H1 (cell line): Measurements from ENCODE around the gene CSNK2A3. TPM values are rescaled to one million over a fixed set of nuclear protein-coding genes. Genes with fewer than 3 reads are reported as not detected.

Source experiments
- CTCF ChIA-PET: fragments of 300-600 bp; sonication (Branson Sonifier 250); formaldehyde crosslinking; loops from one replicate; lab custom pipeline; 2021; ENCODE audit not compliant: partially characterized antibody; lab: Charles Lee
- POLR2A ChIA-PET: fragments of 300-600 bp; sonication (Branson Sonifier 250); formaldehyde crosslinking; loops from one replicate; lab custom pipeline; 2021; ENCODE audit warnings: inconsistent platforms; ENCODE audit not compliant: partially characterized antibody; lab: Charles Lee
- DNase-seq, 2 experiments: peaks; one replicate each; pipeline versions ENCODE4 v3.0.0 to v3.0.0-alpha.2; 2010 to 2022; ENCODE audit warnings: low spot score in 2 of 2, low read depth in 1 of 2, mixed read lengths in 1 of 2
- FAIRE-seq: peaks from 2 replicates; lab custom pipeline; 2011; peaks lifted over from hg19 to GRCh38; lab: Jason Lieb, UNC
- H2AFZ ChIP-seq: 2 replicates; pipeline ENCODE4 v1.8.1; 2012; ENCODE audit warnings: low read length, inconsistent platforms
- H2AK5ac ChIP-seq: 2 replicates; pipeline ENCODE4 v1.6.1; 2013; ENCODE audit warnings: low read depth, low read length
- H2BK120ac ChIP-seq: replicated peaks from 2 replicates; pipeline ENCODE3; 2013; ENCODE audit warnings: low read depth, low read length, inconsistent platforms
- H2BK12ac ChIP-seq: 2 replicates; pipeline ENCODE4 v1.6.1; 2013; ENCODE audit warnings: low read depth, low read length
- H2BK15ac ChIP-seq: 2 replicates; pipeline ENCODE4 v1.6.1; 2013; ENCODE audit warnings: low read length
- H2BK20ac ChIP-seq: 2 replicates; pipeline ENCODE4 v1.6.1; 2013; ENCODE audit warnings: low read length
- H2BK5ac ChIP-seq: 2 replicates; pipeline ENCODE4 v1.6.1; 2013; ENCODE audit warnings: low read depth, low read length
- H3K14ac ChIP-seq: 2 replicates; pipeline ENCODE4 v1.6.1; 2013; ENCODE audit warnings: inconsistent platforms; ENCODE audit not compliant: insufficient read length
- H3K18ac ChIP-seq: 2 replicates; pipeline ENCODE4 v1.6.1; 2013; ENCODE audit warnings: low read length; ENCODE audit errors: extremely low read depth
- H3K23ac ChIP-seq: 2 replicates; pipeline ENCODE4 v1.6.1; 2013; ENCODE audit warnings: inconsistent platforms; ENCODE audit not compliant: insufficient read length
- H3K23me2 ChIP-seq: 2 replicates; pipeline ENCODE4 v1.6.1; 2013; ENCODE audit warnings: low read depth, low read length
- H3K27ac ChIP-seq: 2 replicates; pipeline ENCODE4 v1.6.1; 2011; ENCODE audit warnings: low read depth, low read length, inconsistent platforms
- H3K27me3 ChIP-seq, 4 experiments: replicated peaks in 1 of 4; 1 replicate in 1 of 4; 2 replicates in 3 of 4; pipeline versions ENCODE4 v1.6.1 to v1.8.1; 2011 to 2013; ENCODE audit warnings: low read length in 3 of 4, mild to moderate bottlenecking in 3 of 4, inconsistent platforms in 2 of 4, mixed read lengths in 2 of 4, moderate library complexity in 1 of 4; ENCODE audit not compliant: control insufficient read depth in 3 of 4, insufficient read depth in 3 of 4; ENCODE audit errors: extremely low read depth in 1 of 4
- H3K36me3 ChIP-seq, 4 experiments: 2 replicates each; pipeline versions ENCODE4 v1.6.1 to v1.8.1; 2011 to 2013; ENCODE audit warnings: mild to moderate bottlenecking in 4 of 4, low read length in 3 of 4, moderate library complexity in 2 of 4, control low read depth in 1 of 4, inconsistent platforms in 1 of 4; ENCODE audit not compliant: insufficient read depth in 4 of 4, control insufficient read depth in 2 of 4
- H3K4ac ChIP-seq: replicated peaks from 2 replicates; pipeline ENCODE3; 2013; ENCODE audit warnings: low read length, low read depth, mixed read lengths, inconsistent platforms; ENCODE audit not compliant: insufficient read length
- H3K4me1 ChIP-seq, 4 experiments: replicated peaks in 1 of 4; 1 replicate in 1 of 4; 2 replicates in 3 of 4; pipeline versions ENCODE4 v1.6.1 to v1.8.1; 2011 to 2013; ENCODE audit warnings: low read length in 3 of 4, inconsistent platforms in 2 of 4, mixed read lengths in 1 of 4; ENCODE audit not compliant: insufficient read depth in 4 of 4, control insufficient read depth in 3 of 4
- H3K4me2 ChIP-seq, 2 experiments: 2 replicates each; pipeline versions ENCODE4 v1.6.1 to v1.8.1; 2011 to 2013; ENCODE audit warnings: low read depth in 2 of 2, low read length in 2 of 2, control low read depth in 1 of 2, inconsistent platforms in 1 of 2, mild to moderate bottlenecking in 1 of 2; ENCODE audit not compliant: insufficient read depth in 1 of 2
- H3K4me3 ChIP-seq, 4 experiments: fragments of 200-600, 300-600 bp in 1 of 4; sonication (generic), shearing (Covaris generic), sonication (Bioruptor Twin) in 1 of 4; 2 replicates each; pipeline versions ENCODE4 v1.5.1 to v1.8.1; 2011 to 2016; ENCODE audit warnings: low read length in 4 of 4, low read depth in 3 of 4, control low read depth in 2 of 4, inconsistent platforms in 2 of 4, mild to moderate bottlenecking in 2 of 4, mixed read lengths in 1 of 4, moderate library complexity in 1 of 4; ENCODE audit not compliant: insufficient read depth in 2 of 4; ENCODE audit errors: extremely low read depth in 1 of 4
- H3K56ac ChIP-seq: replicated peaks from 2 replicates; pipeline ENCODE3; 2013; ENCODE audit warnings: low read depth, mild to moderate bottlenecking, mixed read lengths, low read length, inconsistent platforms; ENCODE audit not compliant: insufficient read length
- H3K79me1 ChIP-seq: 2 replicates; pipeline ENCODE4 v1.6.1; 2013; ENCODE audit warnings: low read depth, low read length, control low read depth
- H3K79me2 ChIP-seq, 2 experiments: 2 replicates each; pipeline versions ENCODE4 v1.6.1 to v1.8.1; 2012 to 2013; ENCODE audit warnings: low read length in 2 of 2, mild to moderate bottlenecking in 2 of 2, inconsistent platforms in 1 of 2; ENCODE audit not compliant: insufficient read depth in 2 of 2, control insufficient read depth in 1 of 2
- H3K9ac ChIP-seq, 4 experiments: replicated peaks in 1 of 4; 1 replicate in 1 of 4; 2 replicates in 3 of 4; pipeline versions ENCODE4 v1.6.1 to v1.8.1; 2011 to 2013; ENCODE audit warnings: low read depth in 3 of 4, low read length in 3 of 4, control low read depth in 2 of 4, mild to moderate bottlenecking in 2 of 4, moderate library complexity in 2 of 4, inconsistent platforms in 1 of 4; ENCODE audit errors: extremely low read depth in 1 of 4
- H3K9me3 ChIP-seq, 2 experiments: 2 replicates each; pipeline versions ENCODE4 v1.6.1 to v1.8.1; 2012 to 2013; ENCODE audit warnings: mild to moderate bottlenecking in 2 of 2, moderate library complexity in 2 of 2, control low read depth in 1 of 2, inconsistent platforms in 1 of 2, low read depth in 1 of 2, low read length in 1 of 2, mixed read lengths in 1 of 2; ENCODE audit not compliant: insufficient read depth in 2 of 2
- H4K20me1 ChIP-seq, 2 experiments: replicated peaks in 1 of 2; 2 replicates each; pipeline versions ENCODE3 to v1.8.1; 2011 to 2013; ENCODE audit warnings: inconsistent platforms in 2 of 2, low read length in 2 of 2, mild to moderate bottlenecking in 1 of 2; ENCODE audit not compliant: insufficient read depth in 2 of 2, control insufficient read depth in 1 of 2
- H4K5ac ChIP-seq: 2 replicates; pipeline ENCODE4 v1.6.1; 2013; ENCODE audit warnings: low read length, low read depth, mixed read lengths, inconsistent platforms; ENCODE audit not compliant: insufficient read length
- H4K8ac ChIP-seq: 2 replicates; pipeline ENCODE4 v1.8.0; 2013; ENCODE audit warnings: mild to moderate bottlenecking, moderate library complexity, low read length, inconsistent platforms; ENCODE audit not compliant: insufficient read depth; ENCODE audit errors: extremely low read depth
- H4K91ac ChIP-seq: replicated peaks from 2 replicates; pipeline ENCODE3; 2013; ENCODE audit warnings: low read length, mixed read lengths, inconsistent platforms; ENCODE audit not compliant: insufficient read length
- HDAC6 ChIP-seq: IDR thresholded peaks from one replicate; pipeline ENCODE4 v1.7.1; 2012; ENCODE audit warnings: low read depth, mild to moderate bottlenecking, inconsistent platforms, low read length, moderate library complexity
- RNF2 ChIP-seq: fragments of 200-900, 300-1000 bp; sonication (generic); IDR thresholded peaks from 2 replicates; pipeline ENCODE4 v1.7.1; 2016; ENCODE audit warnings: borderline replicate concordance, low read depth, mild to moderate bottlenecking, antibody characterized with exemption, low read length; ENCODE audit not compliant: poor library complexity, severe bottlenecking; ENCODE audit errors: missing control alignments
- WGBS, 2 experiments: shearing (Covaris generic) in 1 of 2; methylation state at CpG; one replicate each; pipeline versions ENCODE4 v1.1.6 to v1.1.7; 2013 to 2015; ENCODE audit warnings: low lambda C conversion rate in 2 of 2, mixed read lengths in 2 of 2, inconsistent platforms in 1 of 2, low coverage in 1 of 2, missing lambda C conversion rate in 1 of 2; ENCODE audit not compliant: insufficient replicate concordance in 2 of 2, insufficient coverage in 1 of 2, insufficient read length in 1 of 2; ENCODE audit errors: extremely low coverage in 1 of 2, missing lambda C conversion rate in 1 of 2; 5-methylcytosine and 5-hydroxymethylcytosine counted together
- polyA plus RNA-seq, 7 experiments: library from polyadenylated mRNA; depleted of rRNA in 3 of 7; stranded (reverse) in 5 of 7; unstranded in 2 of 7; fragments of >200 nt in 5 of 7; fragments of 200-250 nt in 2 of 7; gene quantifications; 1 replicate in 5 of 7; 2 replicates in 1 of 7; 4 replicates in 1 of 7; pipeline versions ENCODE4 v1.2.1 to v1.2.3, GENCODE V29; 2011 to 2013; ENCODE audit warnings: missing spikeins in 2 of 7, mixed read lengths in 2 of 7
- total RNA-seq: library from RNA; stranded (reverse); fragmentation: NEBNext Ultra II Directional; extraction: Animal tissue kit (Norgen Biotek cat#: 25700); gene quantifications from 2 replicates; pipeline ENCODE4 v1.2.1, GENCODE V29; 2021

CSNK2A3 gene
- total and polyA plus RNA-seq, 2 of the 8 experiments (the other 6 are each of a cell fraction or from before 2014, with no cell fraction given) = 0.69 to 1.0 TPM

- H2BK15ac ChIP-seq = no peak overlapping the region
Observed at GRCh38 chr11:11316651-11317230, 36.3 kb downstream of the CSNK2A3 start.

More at GRCh38 chr11:11316651-11317230, 36.3 kb downstream of the CSNK2A3 start:
- Histone ChIP-seq H3K23me2 (no peaks in the 10 kb centered on the region), H3K27me3 (0 out of 7 replicates have a peak, but pooled peaks cover 0 to 2% (median 0%) of the 10 kb centered on the region in 4 experiments), H3K36me3 (no peaks in the 10 kb centered on the region), H4K5ac (no peak overlapping the region), H3K56ac (no peak overlapping the region), H2AK5ac (no peak overlapping the region), H3K4me1 (no peaks in the 10 kb centered on the region), H3K4me2 (no peak overlapping the region), H2BK5ac (no peak overlapping the region), H2BK120ac (no peak overlapping the region), H3K27ac (no peak overlapping the region), H2BK12ac (no peak overlapping the region), H3K79me1 (no peaks in the 10 kb centered on the region), H4K8ac (no peak overlapping the region), H3K9ac (no peak overlapping the region), H3K4ac (no peak overlapping the region), H4K91ac (no peak overlapping the region), H3K9me3 (no peaks in the 10 kb centered on the region), H3K14ac (no peak overlapping the region), H3K79me2 (no peaks in the 10 kb centered on the region), H2BK20ac (no peak overlapping the region), H3K4me3 (no peak overlapping the region), H2AFZ (no peak overlapping the region), H3K23ac (no peak overlapping the region), H3K18ac (no peak overlapping the region), H4K20me1 (no peaks in the 10 kb centered on the region)
- no peak for FAIRE-seq
- no peak for TF ChIP-seq HDAC6
- no peak for TF ChIP-seq RNF2
- no peak for DNase-seq
- ChIA-PET POLR2A (no interaction called here), CTCF (interaction anchor here (1.5 kb wide), 1 partner anchor 99 kb away, joined by 3 read pairs; no protein-coding TSS in a partner anchor)
- WGBS, 2 experiments = 87% methylated on average over 3 of the region's 3 CpGs; no CpG with 5 or more reads in 1 of the 2 experiments
